WTC11 (cell line): ENCODE results near the gene CNIH3. TPM values are rescaled to one million over a fixed set of nuclear protein-coding genes. Genes with fewer than 3 reads are reported as not detected.

Source experiments
- ATAC-seq: fragments of 200-7000 bp; cut with Tn5 transposase; 2 replicates; pipeline ENCODE4 v1.10.0; 2021; ENCODE audit warnings: mild to moderate bottlenecking, moderate library complexity
- CTCF ChIA-PET: fragments of 300-600 bp; sonication (Branson Sonifier 250); formaldehyde crosslinking; loops from one replicate; lab custom pipeline; 2021; ENCODE audit warnings: antibody characterized with exemption; lab: Charles Lee
- POLR2A ChIA-PET: fragments of 350-600 bp; sonication (Branson Sonifier 250); formaldehyde crosslinking; loops from one replicate; lab custom pipeline; 2021; ENCODE audit warnings: antibody characterized with exemption; lab: Charles Lee
- DNase-seq: peaks from one replicate; pipeline ENCODE4 v3.0.0; 2021; ENCODE audit warnings: low spot score
- H3K27ac Mint-ChIP-seq: 2 replicates; pipeline ENCODE4 v1.8.0; 2021; ENCODE audit warnings: mixed read lengths
- H3K27me3 Mint-ChIP-seq: 2 replicates; pipeline ENCODE4 v1.8.0; 2021; ENCODE audit warnings: low read depth, mild to moderate bottlenecking, moderate library complexity, mixed read lengths
- H3K36me3 Mint-ChIP-seq: 2 replicates; pipeline ENCODE4 v1.8.0; 2021; ENCODE audit warnings: mixed read lengths
- H3K4me1 Mint-ChIP-seq: 2 replicates; pipeline ENCODE4 v1.8.0; 2022; ENCODE audit warnings: mixed read lengths
- H3K4me3 Mint-ChIP-seq: 2 replicates; pipeline ENCODE4 v1.8.0; 2021; ENCODE audit warnings: mild to moderate bottlenecking, moderate library complexity, mixed read lengths
- H3K9me3 Mint-ChIP-seq: 2 replicates; pipeline ENCODE4 v1.8.0; 2021; ENCODE audit warnings: mixed read lengths
- CREB1 ChIP-seq: sonication (generic); formaldehyde crosslinking; IDR thresholded peaks from 2 replicates; pipeline ENCODE4 v1.8.0; 2023; ENCODE audit warnings: mild to moderate bottlenecking, missing genetic modification reagents
- CREM ChIP-seq: sonication (generic); formaldehyde crosslinking; IDR thresholded peaks from 2 replicates; pipeline ENCODE4 v1.8.1; 2022; ENCODE audit warnings: mild to moderate bottlenecking, missing genetic modification reagents, moderate library complexity
- ESRRA ChIP-seq: sonication (generic); formaldehyde crosslinking; IDR thresholded peaks from 2 replicates; pipeline ENCODE4 v1.8.1; 2022; ENCODE audit warnings: mild to moderate bottlenecking, missing genetic modification reagents, borderline replicate concordance
- FOXJ3 ChIP-seq: sonication (generic); formaldehyde crosslinking; IDR thresholded peaks from 2 replicates; pipeline ENCODE4 v1.9.0; 2021; ENCODE audit warnings: missing genetic modification reagents, mild to moderate bottlenecking, borderline replicate concordance
- GRHL2 ChIP-seq: fragments of 250-450 bp; sonication (Bioruptor Pico); IDR thresholded peaks from 2 replicates; pipeline ENCODE4 v1.8.0; 2022; ENCODE audit warnings: mild to moderate bottlenecking, moderate library complexity; ENCODE audit not compliant: insufficient replicate concordance, severe bottlenecking
- HMGA2 ChIP-seq: fragments of 250-450 bp; sonication (Bioruptor Pico); IDR thresholded peaks from 2 replicates; pipeline ENCODE4 v1.4.0; 2021; ENCODE audit warnings: mild to moderate bottlenecking, moderate library complexity
- IRF2 ChIP-seq: sonication (generic); formaldehyde crosslinking; IDR thresholded peaks from 2 replicates; pipeline ENCODE4 v1.8.0; 2022; ENCODE audit warnings: low read depth, missing genetic modification reagents, borderline replicate concordance
- MXD4 ChIP-seq: fragments of 250-450 bp; sonication (Bioruptor Pico); IDR thresholded peaks from 2 replicates; pipeline ENCODE4 v1.8.0; 2021; ENCODE audit warnings: mild to moderate bottlenecking, moderate library complexity, borderline replicate concordance
- NR3C1 ChIP-seq: sonication (generic); formaldehyde crosslinking; conservative IDR thresholded peaks from 2 replicates; pipeline ENCODE4 v1.8.1; 2023; ENCODE audit warnings: low read depth, mild to moderate bottlenecking, missing genetic modification reagents
- PRDM15 ChIP-seq: sonication (generic); formaldehyde crosslinking; IDR thresholded peaks from 2 replicates; pipeline ENCODE4 v1.8.0; 2022; ENCODE audit warnings: missing genetic modification reagents
- SMAD3 ChIP-seq: sonication (generic); formaldehyde crosslinking; IDR thresholded peaks from 2 replicates; pipeline ENCODE4 v1.8.0; 2022; ENCODE audit warnings: missing genetic modification reagents, mild to moderate bottlenecking, borderline replicate concordance
- TCF7 ChIP-seq: sonication (generic); formaldehyde crosslinking; IDR thresholded peaks from 2 replicates; pipeline ENCODE4 v1.8.0; 2022; ENCODE audit warnings: mild to moderate bottlenecking, low read depth, missing genetic modification reagents, moderate library complexity
- TEAD4 ChIP-seq: sonication (generic); formaldehyde crosslinking; IDR thresholded peaks from 2 replicates; pipeline ENCODE4 v1.8.0; 2022; ENCODE audit warnings: mild to moderate bottlenecking, missing genetic modification reagents
- ZNF138 ChIP-seq: sonication (generic); formaldehyde crosslinking; conservative IDR thresholded peaks from 2 replicates; pipeline ENCODE4 v1.8.1; 2022; ENCODE audit warnings: mild to moderate bottlenecking, moderate library complexity, missing genetic modification reagents
- ZNF671 ChIP-seq: fragments of 250-450 bp; sonication (Bioruptor Pico); IDR thresholded peaks from 2 replicates; pipeline ENCODE4 v1.8.0; 2021; ENCODE audit warnings: mild to moderate bottlenecking
- total RNA-seq: library from RNA; stranded (reverse); gene quantifications from 3 replicates; pipeline ENCODE4 v1.2.3, GENCODE V29; 2021
- TF ChIP-seq, protein P1 (sequence below): fragments of 250-450 bp; sonication (Bioruptor Pico); conservative IDR thresholded peaks from 2 replicates; pipeline ENCODE4 v1.9.0; 2021; ENCODE audit warnings: mild to moderate bottlenecking
- TF ChIP-seq, protein P2 (sequence below): sonication (generic); formaldehyde crosslinking; conservative IDR thresholded peaks from 2 replicates; pipeline ENCODE4 v1.8.1; 2023; ENCODE audit warnings: mild to moderate bottlenecking, low read depth, missing genetic modification reagents, moderate library complexity
- TF ChIP-seq, protein P3 (sequence below): sonication (generic); formaldehyde crosslinking; IDR thresholded peaks from 2 replicates; pipeline ENCODE4 v1.8.1; 2023; ENCODE audit warnings: mild to moderate bottlenecking, missing genetic modification reagents, moderate library complexity
- TF ChIP-seq, protein P4 (sequence below): fragments of 250-450 bp; sonication (Bioruptor Pico); IDR thresholded peaks from 2 replicates; pipeline ENCODE4 v1.8.0; 2021; ENCODE audit warnings: mild to moderate bottlenecking
- TF ChIP-seq, protein P5 (sequence below): sonication (generic); formaldehyde crosslinking; IDR thresholded peaks from 2 replicates; pipeline ENCODE4 v1.8.1; 2023; ENCODE audit warnings: mild to moderate bottlenecking, missing genetic modification reagents, moderate library complexity

CNIH3 gene
- total RNA-seq, 1 experiment from 2014 or later: 8.1 TPM

GRCh38 chr1:224705578-224705977, 89.5 kb downstream of the CNIH3 start:
- H3K36me3 Mint-ChIP-seq: no peaks in the 10 kb centered on the region
- peaks cover 30% of the 10 kb centered on the region for H3K4me1 Mint-ChIP-seq
- POLR2A ChIA-PET: interaction anchor here (0.6 kb wide), 1 partner anchor 163 kb away, joined by 4 read pairs; no protein-coding TSS in a partner anchor
- no peaks in the 10 kb centered on the region for H3K27me3 Mint-ChIP-seq
- DNase-seq: no peak
- CTCF ChIA-PET: interaction anchor here (0.9 kb wide), 1 partner anchor 146 kb away, joined by 3 read pairs; no protein-coding TSS in a partner anchor
- no peaks in the 10 kb centered on the region for H3K9me3 Mint-ChIP-seq
- H3K4me3 Mint-ChIP-seq: no peak overlapping the region
- no peak for ATAC-seq
- TF ChIP-seq, protein P1, sequence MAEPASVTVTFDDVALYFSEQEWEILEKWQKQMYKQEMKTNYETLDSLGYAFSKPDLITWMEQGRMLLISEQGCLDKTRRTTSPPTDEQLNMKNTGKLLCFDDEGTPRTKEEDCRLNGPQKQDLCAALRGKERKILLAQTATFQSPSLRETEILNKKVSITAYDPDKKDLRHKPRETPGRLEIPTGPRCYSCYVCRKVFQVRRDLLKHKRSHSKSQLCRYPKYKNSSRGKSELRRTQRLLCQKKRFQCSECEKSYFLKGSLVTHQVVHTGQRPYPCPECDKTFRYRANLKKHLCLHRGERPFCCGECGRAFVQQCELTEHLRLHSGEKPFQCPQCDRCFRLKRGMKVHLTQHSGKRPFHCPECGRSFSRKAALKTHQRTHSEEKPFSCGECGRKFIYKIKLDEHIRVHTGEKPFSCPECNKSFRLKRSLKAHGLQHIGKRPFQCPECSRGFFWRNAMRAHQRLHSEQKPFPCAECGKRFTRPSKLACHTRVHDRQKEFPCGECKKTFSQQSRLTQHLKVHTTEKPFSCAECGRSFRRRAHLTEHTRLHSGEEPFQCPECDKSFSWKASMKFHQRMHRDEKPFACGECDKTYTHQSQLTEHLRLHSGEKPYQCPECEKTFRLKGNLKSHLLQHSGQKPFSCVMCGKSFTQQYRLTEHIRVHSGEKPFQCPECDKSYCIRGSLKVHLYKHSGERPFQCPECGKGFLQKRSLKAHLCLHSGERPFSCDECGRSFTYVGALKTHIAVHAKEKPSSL (CRISPR knock-in tag): no peak
- no peak for TF ChIP-seq PRDM15 (CRISPR knock-in tag)
- TF ChIP-seq CREB1 (CRISPR knock-in tag): no peak
- TF ChIP-seq SMAD3 (CRISPR knock-in tag): no peak
- TF ChIP-seq, protein P2, sequence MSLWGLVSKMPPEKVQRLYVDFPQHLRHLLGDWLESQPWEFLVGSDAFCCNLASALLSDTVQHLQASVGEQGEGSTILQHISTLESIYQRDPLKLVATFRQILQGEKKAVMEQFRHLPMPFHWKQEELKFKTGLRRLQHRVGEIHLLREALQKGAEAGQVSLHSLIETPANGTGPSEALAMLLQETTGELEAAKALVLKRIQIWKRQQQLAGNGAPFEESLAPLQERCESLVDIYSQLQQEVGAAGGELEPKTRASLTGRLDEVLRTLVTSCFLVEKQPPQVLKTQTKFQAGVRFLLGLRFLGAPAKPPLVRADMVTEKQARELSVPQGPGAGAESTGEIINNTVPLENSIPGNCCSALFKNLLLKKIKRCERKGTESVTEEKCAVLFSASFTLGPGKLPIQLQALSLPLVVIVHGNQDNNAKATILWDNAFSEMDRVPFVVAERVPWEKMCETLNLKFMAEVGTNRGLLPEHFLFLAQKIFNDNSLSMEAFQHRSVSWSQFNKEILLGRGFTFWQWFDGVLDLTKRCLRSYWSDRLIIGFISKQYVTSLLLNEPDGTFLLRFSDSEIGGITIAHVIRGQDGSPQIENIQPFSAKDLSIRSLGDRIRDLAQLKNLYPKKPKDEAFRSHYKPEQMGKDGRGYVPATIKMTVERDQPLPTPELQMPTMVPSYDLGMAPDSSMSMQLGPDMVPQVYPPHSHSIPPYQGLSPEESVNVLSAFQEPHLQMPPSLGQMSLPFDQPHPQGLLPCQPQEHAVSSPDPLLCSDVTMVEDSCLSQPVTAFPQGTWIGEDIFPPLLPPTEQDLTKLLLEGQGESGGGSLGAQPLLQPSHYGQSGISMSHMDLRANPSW (CRISPR knock-in tag): no peak
- TF ChIP-seq, protein P3, sequence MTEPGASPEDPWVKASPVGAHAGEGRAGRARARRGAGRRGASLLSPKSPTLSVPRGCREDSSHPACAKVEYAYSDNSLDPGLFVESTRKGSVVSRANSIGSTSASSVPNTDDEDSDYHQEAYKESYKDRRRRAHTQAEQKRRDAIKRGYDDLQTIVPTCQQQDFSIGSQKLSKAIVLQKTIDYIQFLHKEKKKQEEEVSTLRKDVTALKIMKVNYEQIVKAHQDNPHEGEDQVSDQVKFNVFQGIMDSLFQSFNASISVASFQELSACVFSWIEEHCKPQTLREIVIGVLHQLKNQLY: no peak
- TF ChIP-seq HMGA2: no peak
- no peak for TF ChIP-seq ESRRA (CRISPR knock-in tag)
- TF ChIP-seq, protein P4, sequence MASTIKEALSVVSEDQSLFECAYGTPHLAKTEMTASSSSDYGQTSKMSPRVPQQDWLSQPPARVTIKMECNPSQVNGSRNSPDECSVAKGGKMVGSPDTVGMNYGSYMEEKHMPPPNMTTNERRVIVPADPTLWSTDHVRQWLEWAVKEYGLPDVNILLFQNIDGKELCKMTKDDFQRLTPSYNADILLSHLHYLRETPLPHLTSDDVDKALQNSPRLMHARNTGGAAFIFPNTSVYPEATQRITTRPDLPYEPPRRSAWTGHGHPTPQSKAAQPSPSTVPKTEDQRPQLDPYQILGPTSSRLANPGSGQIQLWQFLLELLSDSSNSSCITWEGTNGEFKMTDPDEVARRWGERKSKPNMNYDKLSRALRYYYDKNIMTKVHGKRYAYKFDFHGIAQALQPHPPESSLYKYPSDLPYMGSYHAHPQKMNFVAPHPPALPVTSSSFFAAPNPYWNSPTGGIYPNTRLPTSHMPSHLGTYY (CRISPR knock-in tag): no peak
- TF ChIP-seq ZNF671 (CRISPR knock-in tag): no peak
- TF ChIP-seq MXD4: no peak
- no peak for TF ChIP-seq FOXJ3
- no peak for TF ChIP-seq TCF7
- TF ChIP-seq NR3C1: no peak
- no peak for TF ChIP-seq CREM (CRISPR knock-in tag)
- no peak for TF ChIP-seq IRF2 (CRISPR knock-in tag)
- TF ChIP-seq GRHL2 (CRISPR knock-in tag): no peak
- TF ChIP-seq, protein P5, sequence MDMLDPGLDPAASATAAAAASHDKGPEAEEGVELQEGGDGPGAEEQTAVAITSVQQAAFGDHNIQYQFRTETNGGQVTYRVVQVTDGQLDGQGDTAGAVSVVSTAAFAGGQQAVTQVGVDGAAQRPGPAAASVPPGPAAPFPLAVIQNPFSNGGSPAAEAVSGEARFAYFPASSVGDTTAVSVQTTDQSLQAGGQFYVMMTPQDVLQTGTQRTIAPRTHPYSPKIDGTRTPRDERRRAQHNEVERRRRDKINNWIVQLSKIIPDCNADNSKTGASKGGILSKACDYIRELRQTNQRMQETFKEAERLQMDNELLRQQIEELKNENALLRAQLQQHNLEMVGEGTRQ (CRISPR knock-in tag): no peak
- no peak for TF ChIP-seq ZNF138 (CRISPR knock-in tag)
- TF ChIP-seq TEAD4 (CRISPR knock-in tag): no peak
- no peak overlapping the region for H3K27ac Mint-ChIP-seq
